Measurements from ENCODE around the gene ANKRD11.
"Not testable (repeated sequence)": the region's sequence is repeated elsewhere in the genome, so short reads cannot be mapped to it uniquely, and the experiment has no call there.

ANKRD11 gene

DNA sequence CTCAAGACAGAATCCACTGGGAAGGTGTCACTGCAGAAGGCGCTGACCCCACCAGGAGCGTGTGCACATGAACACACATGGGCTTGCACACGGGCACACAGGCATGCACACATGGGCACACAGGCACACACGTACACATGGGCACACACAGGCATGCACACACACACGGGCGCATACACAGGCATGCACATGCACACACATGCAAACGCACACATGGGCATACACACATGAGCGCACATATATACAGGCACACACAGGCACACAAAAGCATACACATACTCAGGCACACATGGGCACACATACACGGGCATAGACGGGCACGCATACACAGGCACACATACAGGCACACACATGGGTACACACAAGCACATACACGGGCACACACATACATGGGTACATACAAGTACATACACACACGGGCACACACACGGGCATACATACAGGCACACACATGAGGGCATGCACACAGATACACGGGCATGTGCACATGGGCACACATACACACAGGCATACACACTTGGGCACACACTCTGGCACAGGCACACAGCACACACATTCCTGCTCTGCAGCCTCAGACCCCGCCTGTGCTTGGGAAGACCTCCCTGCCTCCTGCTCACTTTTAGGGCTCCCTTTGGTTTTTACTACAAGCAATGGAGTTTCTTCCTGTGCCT is 186.0 kb downstream of the ANKRD11 start:
- Histone ChIP-seq H3K36me3 (no peaks in the 10 kb centered on the region; the same call in none of the 2 replicates), H3K27ac (no peak overlapping the region), H3K27me3 (ENCODE audit: insufficient read depth, low read depth, severe bottlenecking) (no peaks in the 10 kb centered on the region), H3K9me3 (ENCODE audit: severe bottlenecking) (no peaks in the 10 kb centered on the region), H3K4me3 (ENCODE audit: low read depth, low read length) (no peak overlapping the region)
- TF ChIP-seq, protein P1, sequence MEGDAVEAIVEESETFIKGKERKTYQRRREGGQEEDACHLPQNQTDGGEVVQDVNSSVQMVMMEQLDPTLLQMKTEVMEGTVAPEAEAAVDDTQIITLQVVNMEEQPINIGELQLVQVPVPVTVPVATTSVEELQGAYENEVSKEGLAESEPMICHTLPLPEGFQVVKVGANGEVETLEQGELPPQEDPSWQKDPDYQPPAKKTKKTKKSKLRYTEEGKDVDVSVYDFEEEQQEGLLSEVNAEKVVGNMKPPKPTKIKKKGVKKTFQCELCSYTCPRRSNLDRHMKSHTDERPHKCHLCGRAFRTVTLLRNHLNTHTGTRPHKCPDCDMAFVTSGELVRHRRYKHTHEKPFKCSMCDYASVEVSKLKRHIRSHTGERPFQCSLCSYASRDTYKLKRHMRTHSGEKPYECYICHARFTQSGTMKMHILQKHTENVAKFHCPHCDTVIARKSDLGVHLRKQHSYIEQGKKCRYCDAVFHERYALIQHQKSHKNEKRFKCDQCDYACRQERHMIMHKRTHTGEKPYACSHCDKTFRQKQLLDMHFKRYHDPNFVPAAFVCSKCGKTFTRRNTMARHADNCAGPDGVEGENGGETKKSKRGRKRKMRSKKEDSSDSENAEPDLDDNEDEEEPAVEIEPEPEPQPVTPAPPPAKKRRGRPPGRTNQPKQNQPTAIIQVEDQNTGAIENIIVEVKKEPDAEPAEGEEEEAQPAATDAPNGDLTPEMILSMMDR (IDR thresholded peaks at IDR 0.05; ENCODE audit: low read depth, low read length) = no peak
- no peak for DNase-seq

DNA sequence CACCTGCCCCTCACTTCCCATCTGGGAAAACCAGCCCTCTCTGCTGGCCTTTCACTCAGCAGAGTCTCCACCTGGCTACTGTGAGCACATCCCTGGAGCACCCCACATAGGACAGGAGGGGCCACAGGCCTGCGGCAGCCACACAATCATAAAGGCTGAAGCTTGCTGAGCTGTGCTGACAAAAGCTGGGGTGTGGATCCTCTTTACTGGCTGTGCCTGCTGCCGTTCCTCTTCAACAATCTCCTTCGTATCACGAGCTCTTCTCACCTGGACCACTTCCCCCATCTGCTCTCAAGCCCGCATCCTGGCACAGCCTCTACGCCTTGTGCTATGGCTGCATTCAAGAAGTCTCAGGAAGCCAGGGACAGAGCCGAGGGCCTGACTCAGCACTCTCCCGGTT is 186.7 kb downstream of the ANKRD11 start:
- Histone ChIP-seq H3K36me3 (no peaks in the 10 kb centered on the region; the same call in none of the 2 replicates), H3K27ac (no peak overlapping the region), H3K9me3 (ENCODE audit: severe bottlenecking) (no peaks in the 10 kb centered on the region)

DNA sequence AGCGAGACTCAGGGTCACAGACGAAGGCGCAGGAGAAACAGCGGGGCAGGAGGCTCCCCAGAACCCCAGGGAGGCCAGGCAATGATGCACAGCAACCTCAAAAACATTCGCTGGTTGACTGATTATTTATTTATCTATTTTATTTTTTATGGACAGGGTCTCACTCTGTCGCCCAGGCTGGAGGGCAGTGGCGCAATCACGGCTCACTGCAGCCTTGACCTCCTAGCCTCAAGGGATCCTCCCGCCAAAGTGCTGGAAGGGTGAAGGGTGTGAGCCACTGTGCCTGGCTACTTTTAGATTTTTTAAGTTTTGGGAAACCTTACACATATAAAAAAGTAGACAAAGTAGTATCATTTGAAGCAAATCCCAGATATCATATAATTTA is 189.4 kb downstream of the ANKRD11 start:
- TF ChIP-seq, protein P1 (IDR thresholded peaks at IDR 0.05; ENCODE audit: low read depth, low read length) = no peak
- Histone ChIP-seq H3K4me3 (ENCODE audit: low read depth, low read length) (no peak overlapping the region), H3K27me3 (ENCODE audit: insufficient read depth, low read depth, severe bottlenecking) (no peaks in the 10 kb centered on the region), H3K27ac (no peak overlapping the region), H3K9me3 (ENCODE audit: severe bottlenecking) (no peaks in the 10 kb centered on the region), H3K36me3 (no peaks in the 10 kb centered on the region; the same call in none of the 2 replicates)
- no peak for DNase-seq

More for the DNA sequence above, 186.7 kb downstream of the ANKRD11 start:
- no peak overlapping the region for H3K4me3 ChIP-seq (ENCODE audit: low read depth, low read length)
- no peak for DNase-seq
- TF ChIP-seq, protein P1 (IDR thresholded peaks at IDR 0.05; ENCODE audit: low read depth, low read length) = no peak
- H3K27me3 ChIP-seq (ENCODE audit: insufficient read depth, low read depth, severe bottlenecking) = no peaks in the 10 kb centered on the region

DNA sequence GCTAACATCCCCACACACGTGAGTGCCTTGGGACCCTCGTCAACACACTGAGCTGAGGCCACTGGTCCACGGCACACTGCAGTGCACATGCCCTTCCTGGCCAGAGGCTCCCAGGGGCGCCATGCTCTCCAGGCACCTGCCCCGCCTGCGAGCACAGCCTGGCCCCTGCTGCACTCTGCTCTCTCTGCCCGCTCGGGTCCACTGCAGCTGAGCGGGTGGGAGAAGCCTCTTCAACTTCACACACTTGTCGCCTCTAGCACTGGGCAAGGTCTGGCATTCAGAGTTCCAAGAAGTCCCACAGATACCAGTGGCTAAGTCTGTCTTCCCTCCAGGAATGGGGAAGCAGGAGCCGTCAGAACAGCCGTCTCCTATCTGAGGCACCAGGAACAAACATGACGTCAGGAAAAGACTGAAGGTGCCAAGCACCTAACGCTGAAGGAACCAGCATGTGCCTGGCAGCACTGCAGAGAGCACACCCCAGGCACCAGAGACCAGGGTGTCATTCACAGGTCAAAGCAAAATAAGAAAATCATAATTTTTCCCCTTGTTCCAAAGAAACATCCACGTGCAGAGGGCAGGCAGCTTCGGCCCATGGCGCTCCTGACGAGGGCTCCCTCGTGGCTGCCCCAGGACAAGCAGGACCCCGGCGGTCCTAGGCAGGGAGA is 189.9 kb downstream of the ANKRD11 start:
- H3K36me3 ChIP-seq = no peaks in the 10 kb centered on the region; the same call in none of the 2 replicates
- TF ChIP-seq, protein P1 (IDR thresholded peaks at IDR 0.05; ENCODE audit: low read depth, low read length) = no peak

DNA sequence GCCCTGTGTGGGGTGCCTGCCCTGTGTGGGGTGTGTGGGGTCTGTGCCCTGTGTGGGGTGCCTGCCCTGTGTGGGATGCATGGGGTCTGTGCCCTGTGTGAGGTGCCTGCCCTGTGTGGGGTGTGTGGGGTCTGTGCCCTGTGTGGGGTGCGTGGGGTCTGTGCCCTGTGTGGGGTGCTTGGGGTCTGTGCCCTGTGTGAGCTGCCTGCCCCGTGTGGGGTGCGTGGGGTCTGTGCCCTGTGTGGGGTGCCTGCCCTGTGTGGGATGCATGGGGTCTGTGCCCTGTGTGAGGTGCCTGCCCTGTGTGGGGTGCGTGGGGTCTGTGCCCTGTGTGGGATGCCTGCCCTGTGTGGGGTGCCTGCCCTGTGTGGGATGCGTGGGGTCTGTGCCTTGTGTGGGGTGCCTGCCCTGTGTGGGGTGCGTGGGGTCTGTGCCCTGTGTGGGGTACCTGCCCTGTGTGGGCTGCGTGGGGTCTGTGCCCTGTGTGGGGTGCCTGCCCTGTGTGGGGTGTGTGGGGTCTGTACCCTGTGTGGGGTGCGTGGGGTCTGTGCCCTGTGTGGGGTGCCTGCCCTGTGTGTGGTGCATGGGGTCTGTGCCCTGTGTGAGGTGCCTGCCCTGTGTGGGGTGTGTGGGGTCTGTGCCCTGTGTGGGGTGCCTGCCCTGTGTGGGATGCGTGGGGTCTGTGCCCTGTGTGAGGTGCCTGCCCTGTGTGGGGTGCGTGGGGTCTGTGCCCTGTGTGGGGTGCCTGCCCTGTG is 190.8 kb downstream of the ANKRD11 start:
- H3K36me3 ChIP-seq; H3K4me3 ChIP-seq (ENCODE audit: low read depth, low read length); H3K27me3 ChIP-seq (ENCODE audit: insufficient read depth, low read depth, severe bottlenecking); DNase-seq; H3K27ac ChIP-seq; H3K9me3 ChIP-seq (ENCODE audit: severe bottlenecking): not testable (repeated sequence)

More for the DNA sequence above, 189.9 kb downstream of the ANKRD11 start:
- Histone ChIP-seq H3K27me3 (ENCODE audit: insufficient read depth, low read depth, severe bottlenecking) (no peaks in the 10 kb centered on the region), H3K27ac (no peak overlapping the region), H3K4me3 (ENCODE audit: low read depth, low read length) (no peak overlapping the region), H3K9me3 (ENCODE audit: severe bottlenecking) (no peaks in the 10 kb centered on the region)
- no peak for DNase-seq

DNA sequence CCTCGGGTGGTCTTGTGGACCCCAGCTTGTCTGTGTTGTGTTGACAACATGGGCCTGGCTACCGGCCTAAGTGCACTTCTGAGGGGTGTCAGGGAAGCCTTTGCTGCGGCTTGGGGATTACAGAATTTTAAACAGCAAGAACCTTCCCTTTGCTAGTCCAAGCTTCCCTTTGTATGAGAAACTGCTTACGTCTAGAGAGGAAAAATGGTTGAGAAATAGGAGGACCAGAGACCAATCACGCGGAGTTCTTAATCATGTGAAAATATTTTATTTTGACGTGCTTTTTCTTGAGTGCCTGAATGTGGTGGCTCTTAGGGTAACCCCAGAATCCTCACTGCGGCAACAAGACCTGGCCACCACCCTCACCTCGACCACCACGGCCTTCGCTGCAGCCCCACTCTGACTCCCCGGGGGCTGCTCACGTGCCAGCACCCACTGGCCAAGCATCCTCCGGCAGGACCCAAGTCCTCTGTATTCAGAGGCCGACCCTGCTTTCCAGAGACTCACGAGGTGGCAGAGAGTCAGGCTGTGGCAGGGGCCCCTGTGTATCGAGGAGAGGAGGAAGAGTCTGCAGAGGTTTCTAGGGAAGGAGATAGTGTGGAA is 191.6 kb downstream of the ANKRD11 start:
- TF ChIP-seq, protein P1 (IDR thresholded peaks at IDR 0.05; ENCODE audit: low read depth, low read length) = no peak
- Histone ChIP-seq H3K36me3 (no peaks in the 10 kb centered on the region; the same call in 1 of the 2 replicates), H3K9me3 (ENCODE audit: severe bottlenecking) (no peaks in the 10 kb centered on the region), H3K27ac (no peak overlapping the region), H3K27me3 (ENCODE audit: insufficient read depth, low read depth, severe bottlenecking) (no peaks in the 10 kb centered on the region), H3K4me3 (ENCODE audit: low read depth, low read length) (no peak overlapping the region)
- no peak for DNase-seq
